Coronary artery (tissue), 2 donors: Measurements from ENCODE around the gene AXIN1.
"Not testable (repeated sequence)": the region's sequence is repeated elsewhere in the genome, so short reads cannot be mapped to it uniquely, and the experiment has no call there.

ENCODE experiments used
- DNase-seq: peaks from one replicate; pipeline ENCODE4 v3.0.0-alpha.2; 2017; ENCODE audit warnings: low spot score
- H3K27ac ChIP-seq, 2 donors: fragments of 200-600 bp; sonication (generic); one replicate each; pipeline ENCODE4 v1.5.1; 2016 to 2019
- H3K4me3 ChIP-seq: fragments of 200-600 bp; sonication (generic); 2 replicates; pipeline ENCODE4 v1.5.1; 2016; ENCODE audit warnings: mild to moderate bottlenecking, moderate library complexity
- TF ChIP-seq, protein P1 (sequence below): fragments of 200-600 bp; sonication (generic); IDR thresholded peaks from one replicate; pipeline ENCODE4 v1.5.1; 2019; ENCODE audit warnings: antibody characterized with exemption

Gene AXIN1

DNA sequence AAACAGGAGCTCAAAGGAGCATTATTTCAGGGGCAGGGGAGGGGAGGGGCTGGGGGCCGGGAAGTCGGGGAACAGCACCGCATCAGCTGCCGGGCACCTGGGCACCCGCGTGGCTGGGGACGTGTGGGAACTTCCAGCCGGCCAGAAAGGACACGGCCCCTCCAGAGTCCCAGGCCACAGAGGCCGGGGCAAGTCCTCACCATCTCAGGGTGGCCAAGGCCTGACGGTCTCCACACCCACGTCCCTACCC, 28.2 kb upstream of the AXIN1 start:
- TF ChIP-seq, protein P1, sequence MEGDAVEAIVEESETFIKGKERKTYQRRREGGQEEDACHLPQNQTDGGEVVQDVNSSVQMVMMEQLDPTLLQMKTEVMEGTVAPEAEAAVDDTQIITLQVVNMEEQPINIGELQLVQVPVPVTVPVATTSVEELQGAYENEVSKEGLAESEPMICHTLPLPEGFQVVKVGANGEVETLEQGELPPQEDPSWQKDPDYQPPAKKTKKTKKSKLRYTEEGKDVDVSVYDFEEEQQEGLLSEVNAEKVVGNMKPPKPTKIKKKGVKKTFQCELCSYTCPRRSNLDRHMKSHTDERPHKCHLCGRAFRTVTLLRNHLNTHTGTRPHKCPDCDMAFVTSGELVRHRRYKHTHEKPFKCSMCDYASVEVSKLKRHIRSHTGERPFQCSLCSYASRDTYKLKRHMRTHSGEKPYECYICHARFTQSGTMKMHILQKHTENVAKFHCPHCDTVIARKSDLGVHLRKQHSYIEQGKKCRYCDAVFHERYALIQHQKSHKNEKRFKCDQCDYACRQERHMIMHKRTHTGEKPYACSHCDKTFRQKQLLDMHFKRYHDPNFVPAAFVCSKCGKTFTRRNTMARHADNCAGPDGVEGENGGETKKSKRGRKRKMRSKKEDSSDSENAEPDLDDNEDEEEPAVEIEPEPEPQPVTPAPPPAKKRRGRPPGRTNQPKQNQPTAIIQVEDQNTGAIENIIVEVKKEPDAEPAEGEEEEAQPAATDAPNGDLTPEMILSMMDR, result no peak
- Histone ChIP-seq H3K4me3 (peak overlapping the region; percentile 84), H3K27ac (peak overlapping the region in 1 of 2 donors; percentile 53)
- no peak for DNase-seq

DNA sequence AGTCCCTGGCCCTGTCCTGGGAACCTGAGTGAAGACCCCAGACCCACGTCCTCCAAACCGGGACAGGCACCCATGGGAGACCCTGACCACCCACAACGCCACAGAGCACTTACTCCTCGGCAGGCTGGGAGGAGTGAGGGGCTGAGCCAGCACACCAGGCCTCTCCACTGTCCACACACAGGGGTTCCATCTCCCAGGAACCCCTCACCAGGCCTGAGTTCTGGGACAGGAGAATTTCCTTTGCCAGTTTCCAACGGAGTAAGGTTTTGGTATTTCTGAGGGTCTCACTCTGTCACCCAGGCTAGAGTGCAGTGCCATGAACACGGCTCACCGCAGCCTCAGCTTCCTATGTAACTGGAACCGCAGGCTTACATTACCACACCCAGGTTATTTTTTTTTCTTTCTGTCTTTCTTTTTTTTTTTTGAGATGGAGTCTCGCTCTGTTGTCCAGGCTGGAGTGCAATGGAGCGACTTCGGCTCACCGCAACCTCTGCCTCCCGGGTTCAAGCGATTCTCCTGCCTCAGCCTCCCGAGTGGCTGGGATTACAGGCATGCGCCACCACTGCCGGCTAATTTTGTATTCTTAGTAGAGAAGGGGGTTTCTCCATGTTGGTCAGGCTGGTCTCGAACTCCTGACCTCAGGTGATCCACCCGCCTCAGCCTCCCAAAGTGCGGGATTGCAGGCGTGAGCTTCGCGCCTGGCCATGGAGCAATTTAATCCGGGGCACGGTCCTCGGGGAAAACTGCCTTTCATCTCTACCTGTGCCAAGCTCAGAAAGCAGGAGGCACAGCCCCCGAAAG, 27.6 kb upstream of the AXIN1 start:
- Histone ChIP-seq H3K27ac (no peak overlapping the region), H3K4me3 (peak overlapping the region; percentile 84)
- TF ChIP-seq, protein P1, result no peak
- DNase-seq, result no peak

DNA sequence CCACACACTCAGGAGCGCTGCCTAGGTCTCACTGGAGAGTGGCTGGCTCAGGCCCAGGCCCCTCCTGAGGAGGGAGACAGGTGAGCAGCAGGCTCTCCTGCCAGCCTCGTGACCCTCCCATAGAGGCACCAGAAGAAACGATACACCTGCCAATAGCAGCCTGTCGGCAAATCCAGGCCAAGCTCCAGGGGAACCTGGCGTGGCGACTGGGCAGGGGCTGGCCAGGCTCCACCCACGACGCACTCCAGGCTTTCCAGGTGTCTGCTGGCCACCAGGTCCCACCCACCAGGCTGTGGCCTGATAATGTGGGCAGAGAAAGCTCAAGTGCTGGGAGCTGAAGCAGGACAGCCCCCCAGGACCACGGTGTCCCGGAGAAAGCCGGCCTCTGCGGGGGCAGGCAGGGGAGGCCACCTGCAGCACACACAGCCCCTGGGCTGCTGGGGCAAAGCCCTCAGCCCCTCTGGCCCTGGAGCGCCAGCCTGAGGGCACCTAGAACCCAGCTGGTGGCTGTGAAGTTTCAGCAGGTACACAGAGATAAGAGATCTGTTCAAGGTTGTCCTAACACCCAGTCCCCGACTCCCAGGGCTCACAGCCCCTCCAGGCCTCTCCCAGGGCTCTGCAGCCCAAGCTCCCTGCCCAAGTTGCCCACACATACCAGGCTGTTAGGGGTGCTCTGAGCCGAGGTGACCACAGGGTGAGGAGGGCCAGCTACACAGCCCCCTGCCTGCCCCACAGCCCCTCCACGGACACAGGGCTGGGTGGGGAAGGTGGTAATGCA, 26.8 kb upstream of the AXIN1 start:
- Histone ChIP-seq H3K27ac (no peak overlapping the region), H3K4me3 (no peak overlapping the region)
- TF ChIP-seq, protein P1, result no peak
- DNase-seq, result no peak

DNA sequence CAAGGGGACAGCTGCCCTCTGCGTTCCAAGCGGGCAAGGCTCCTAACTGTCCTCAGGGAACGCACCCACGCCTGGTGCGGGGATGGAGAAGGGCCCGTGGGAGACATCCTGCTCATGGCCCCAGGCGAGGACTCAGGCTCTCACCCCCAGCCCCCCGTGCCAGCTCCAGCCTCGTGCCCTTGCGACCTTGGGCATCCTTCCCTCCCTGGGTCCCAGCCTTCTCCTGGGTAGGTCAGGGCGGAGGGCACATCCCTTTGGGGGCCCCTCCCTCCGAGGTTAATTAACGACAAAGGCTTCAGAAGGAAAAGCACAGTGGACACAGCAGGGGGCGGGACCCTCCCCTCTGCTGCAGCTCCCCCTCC, 26.3 kb upstream of the AXIN1 start:
- Histone ChIP-seq H3K27ac (no peak overlapping the region), H3K4me3 (no peak overlapping the region)
- no peak for DNase-seq
- TF ChIP-seq, protein P1, result no peak

DNA sequence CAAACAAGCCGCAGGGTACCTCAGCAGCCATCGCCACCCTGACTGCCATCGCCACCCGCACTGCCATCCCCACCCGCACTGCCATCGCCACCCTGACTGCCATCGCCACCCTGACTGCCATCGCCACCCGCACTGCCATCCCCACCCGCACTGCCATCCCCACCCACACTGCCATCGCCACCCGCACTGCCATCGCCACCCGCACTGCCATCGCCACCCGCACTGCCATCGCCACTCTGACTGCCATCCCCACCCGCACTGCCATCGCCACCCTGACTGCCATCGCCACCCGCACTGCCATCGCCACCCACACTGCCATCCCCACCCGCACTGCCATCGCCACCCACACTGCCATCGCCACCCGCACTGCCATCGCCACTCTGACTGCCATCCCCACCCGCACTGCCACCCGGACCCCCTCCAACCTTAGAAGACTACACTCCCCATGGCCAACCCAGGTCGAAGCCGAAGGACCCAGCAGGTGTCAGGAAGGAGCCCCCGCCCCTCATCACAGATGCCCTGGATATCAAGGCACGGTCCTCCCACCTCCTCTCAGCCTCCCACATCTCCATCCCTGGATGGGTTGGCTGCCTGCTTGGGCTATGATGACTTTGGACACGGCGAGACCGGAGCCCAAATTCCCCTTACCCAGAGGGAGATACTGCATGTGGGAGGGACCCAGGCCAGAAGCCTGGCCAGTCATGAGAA, 25.7 kb upstream of the AXIN1 start:
- DNase-seq, H3K4me3 ChIP-seq, H3K27ac ChIP-seq: not testable (repeated sequence)

DNA sequence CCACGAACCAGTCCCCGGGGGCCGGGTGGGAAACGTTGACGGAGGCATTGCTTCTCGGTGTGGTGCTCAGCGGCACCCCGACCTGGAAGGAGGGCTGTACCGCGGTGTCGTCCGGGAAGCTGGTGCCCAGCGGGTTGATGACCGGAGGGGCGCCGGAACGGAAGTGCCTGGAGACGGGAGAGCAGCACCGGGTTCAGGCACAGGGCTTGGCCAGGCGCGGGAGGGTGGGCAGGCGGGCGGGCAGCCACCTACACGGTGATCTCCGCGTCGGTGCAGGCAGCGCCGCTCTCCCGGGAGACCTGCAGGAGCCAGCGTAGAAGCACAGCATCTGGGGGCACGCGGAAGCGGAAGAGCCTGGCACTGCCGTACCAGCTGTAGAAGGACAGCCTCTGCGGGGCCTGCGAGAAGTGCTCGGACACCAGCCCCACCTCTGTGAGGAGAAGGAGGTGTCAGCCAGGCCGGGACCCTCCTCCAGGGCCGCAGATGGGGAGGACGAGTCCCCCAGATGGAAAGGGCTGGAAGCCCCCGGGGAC, 25.0 kb upstream of the AXIN1 start:
- DNase-seq, result no peak
- H3K27ac ChIP-seq, result no peak overlapping the region
- TF ChIP-seq, protein P1, result no peak
- no peak overlapping the region for H3K4me3 ChIP-seq

DNA sequence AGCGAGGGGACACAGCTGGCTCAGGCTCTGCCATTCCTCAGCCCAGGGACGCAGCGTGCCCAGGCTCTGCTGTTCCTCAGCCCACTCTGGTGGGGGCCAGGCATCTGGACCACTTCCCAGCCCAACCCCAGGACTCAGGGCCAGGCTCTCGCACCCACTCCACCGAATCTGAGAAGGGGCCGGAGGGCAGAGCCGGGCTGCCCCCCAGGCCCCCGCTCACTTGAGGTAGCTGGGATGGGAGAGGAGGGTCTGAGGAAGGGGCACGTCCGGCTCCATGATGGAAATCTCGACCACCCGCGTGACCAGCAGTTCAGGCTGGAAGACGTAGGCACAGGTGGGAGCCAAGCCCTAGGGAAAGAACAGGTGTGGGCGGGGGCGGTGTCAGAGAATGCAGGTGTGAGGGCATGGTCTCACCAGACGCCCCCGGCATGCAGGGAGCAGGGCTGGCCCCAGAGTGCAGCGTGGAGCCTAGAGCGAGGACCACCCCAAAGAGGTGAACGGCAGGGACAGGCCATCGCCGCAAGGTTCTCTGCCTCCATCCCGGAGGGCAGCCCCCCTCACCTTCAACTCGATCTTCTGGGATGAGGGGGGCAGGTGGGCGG, 24.4 kb upstream of the AXIN1 start:
- DNase-seq, result no peak
- H3K27ac ChIP-seq, result no peak overlapping the region
- TF ChIP-seq, protein P1, result no peak
- H3K4me3 ChIP-seq, result no peak overlapping the region
